A673 (cell line): ENCODE measurements around the gene AP3D1. TPM values are rescaled to one million over a fixed set of nuclear protein-coding genes. Genes with fewer than 3 reads are reported as not detected.

Source experiments
- BruUV-seq: library from RNA; stranded (reverse); fragments of 400-500 nt; replicated peaks from 2 replicates; lab custom pipeline; 2021; lab: Mats Ljungman, UMichigan
- CTCF ChIA-PET: fragments of 300-600 bp; sonication (Branson Sonifier 250); formaldehyde crosslinking; loops from one replicate; lab custom pipeline; 2022; ENCODE audit warnings: antibody characterized with exemption; lab: Charles Lee
- POLR2A ChIA-PET: fragments of 300-600 bp; sonication (Branson Sonifier 250); formaldehyde crosslinking; loops from one replicate; lab custom pipeline; 2022; ENCODE audit warnings: antibody characterized with exemption; ENCODE audit not compliant: low non-redundant PET; lab: Charles Lee
- DNase-seq: peaks from one replicate; pipeline ENCODE4 v3.0.0-alpha.2; 2015; ENCODE audit warnings: low spot score
- H3K27ac ChIP-seq: fragments of 200-600 bp; sonication (generic); 2 replicates; pipeline ENCODE4 v1.5.1; 2016; ENCODE audit warnings: mixed run types, low read depth, mild to moderate bottlenecking, mixed read lengths, antibody characterized with exemption, low read length; ENCODE audit not compliant: poor library complexity, severe bottlenecking
- H3K27me3 ChIP-seq: fragments of 200-600 bp; sonication (generic); replicated peaks from 2 replicates; pipeline ENCODE4 v1.6.1; 2017; ENCODE audit warnings: mixed run types, low read depth, mild to moderate bottlenecking, mixed read lengths, antibody characterized with exemption, low read length; ENCODE audit not compliant: insufficient read depth, poor library complexity
- H3K36me3 ChIP-seq: fragments of 200-600 bp; sonication (generic); 2 replicates; pipeline ENCODE4 v1.6.1; 2016; ENCODE audit warnings: mixed run types, mild to moderate bottlenecking, mixed read lengths, antibody characterized with exemption, low read length; ENCODE audit not compliant: insufficient read depth, poor library complexity, severe bottlenecking
- H3K4me1 ChIP-seq: fragments of 200-600 bp; sonication (generic); 2 replicates; pipeline ENCODE4 v1.6.1; 2017; ENCODE audit warnings: mixed run types, mild to moderate bottlenecking, mixed read lengths, antibody characterized with exemption, low read length; ENCODE audit not compliant: insufficient read depth, poor library complexity, severe bottlenecking
- H3K4me3 ChIP-seq: fragments of 200-600 bp; sonication (generic); 2 replicates; pipeline ENCODE4 v1.5.1; 2016; ENCODE audit warnings: low read depth, mixed run types, mild to moderate bottlenecking, mixed read lengths, low read length; ENCODE audit not compliant: poor library complexity, severe bottlenecking
- H3K9me3 ChIP-seq: fragments of 200-600 bp; sonication (generic); 2 replicates; pipeline ENCODE4 v1.6.1; 2016; ENCODE audit warnings: mixed run types, low read depth, mild to moderate bottlenecking, mixed read lengths, antibody characterized with exemption, low read length; ENCODE audit not compliant: poor library complexity, severe bottlenecking
- CTCF ChIP-seq: fragments of 300-800, 200-600 bp; sonication (generic); conservative IDR thresholded peaks from 2 replicates; pipeline ENCODE4 v1.5.1; 2017; ENCODE audit warnings: low read depth, mild to moderate bottlenecking, antibody characterized with exemption, low read length, moderate library complexity, mixed read lengths
- EZH2 ChIP-seq: fragments of 200-600 bp; sonication (generic); IDR thresholded peaks from 2 replicates; pipeline ENCODE4 v1.6.1; 2017; ENCODE audit warnings: borderline replicate concordance, low read depth, mild to moderate bottlenecking, mixed read lengths, antibody characterized with exemption, low read length; ENCODE audit not compliant: poor library complexity, severe bottlenecking
- intact Hi-C: fragments of 100-400 bp; cut with micrococcal nuclease; formaldehyde crosslinking; loops from one replicate; pipeline ENCODE4 v1.10.0; 2022; ENCODE audit not compliant: unreplicated experiment
- total RNA-seq: library from RNA; stranded (reverse); gene quantifications from 2 replicates; pipeline ENCODE4 v1.2.3, GENCODE V29; 2021

Gene AP3D1
- total RNA-seq, 1 experiment from 2014 or later: 148 TPM

GRCh38 chr19:2175742-2176141 lies 24.4 kb upstream of the AP3D1 start:
- Histone ChIP-seq H3K27me3 (no peaks in the 10 kb centered on the region), H3K27ac (no peak overlapping the region), H3K9me3 (no peaks in the 10 kb centered on the region), H3K4me1 (peaks cover 16% of the 10 kb centered on the region), H3K4me3 (no peak overlapping the region), H3K36me3 (no peaks in the 10 kb centered on the region)
- ChIA-PET CTCF (no interaction called here), POLR2A (no interaction called here)
- no TSS peak for BruUV-seq
- intact Hi-C loops: no loop called here
- DNase-seq: no peak
- TF ChIP-seq EZH2 (no peak), CTCF (no peak)

- H3K4me3 ChIP-seq: no peak overlapping the region
- ChIA-PET POLR2A (interaction anchor here (0.7 kb wide), 1 partner anchor 80 kb away, joined by 4 read pairs; no protein-coding TSS in a partner anchor), CTCF (no interaction called here)
- H3K36me3 ChIP-seq: no peaks in the 10 kb centered on the region
- no peak overlapping the region for H3K27ac ChIP-seq
- no TSS peak for BruUV-seq
- peaks cover 27% of the 10 kb centered on the region for H3K4me1 ChIP-seq
- no peak for DNase-seq
- H3K27me3 ChIP-seq: no peaks in the 10 kb centered on the region
- TF ChIP-seq EZH2: no peak
- TF ChIP-seq CTCF: no peak
- intact Hi-C loops: no loop called here
- H3K9me3 ChIP-seq: no peaks in the 10 kb centered on the region
Observed at GRCh38 chr19:2173767-2174577, 22.6 kb upstream of the AP3D1 start.

- Histone ChIP-seq H3K4me3 (no peak overlapping the region), H3K9me3 (no peaks in the 10 kb centered on the region), H3K4me1 (peaks cover 33% of the 10 kb centered on the region), H3K27ac (no peak overlapping the region), H3K36me3 (no peaks in the 10 kb centered on the region), H3K27me3 (no peaks in the 10 kb centered on the region)
- BruUV-seq: no TSS peak
- CTCF ChIA-PET: no interaction called here
- intact Hi-C loops: no loop called here
- no peak for DNase-seq
- no peak for TF ChIP-seq EZH2
- no peak for TF ChIP-seq CTCF
- POLR2A ChIA-PET: interaction anchor here (0.7 kb wide), 1 partner anchor 80 kb away, joined by 4 read pairs; no protein-coding TSS in a partner anchor
Observed at GRCh38 chr19:2173388-2173766, 22.0 kb upstream of the AP3D1 start.
